ENCODE results near the gene OSBPL10. TPM values are rescaled to one million over a fixed set of nuclear protein-coding genes. Genes with fewer than 3 reads are reported as not detected.

The OSBPL10 gene
- polyA plus RNA-seq, 1 donor from 2014 or later: 2.0 TPM

DNA sequence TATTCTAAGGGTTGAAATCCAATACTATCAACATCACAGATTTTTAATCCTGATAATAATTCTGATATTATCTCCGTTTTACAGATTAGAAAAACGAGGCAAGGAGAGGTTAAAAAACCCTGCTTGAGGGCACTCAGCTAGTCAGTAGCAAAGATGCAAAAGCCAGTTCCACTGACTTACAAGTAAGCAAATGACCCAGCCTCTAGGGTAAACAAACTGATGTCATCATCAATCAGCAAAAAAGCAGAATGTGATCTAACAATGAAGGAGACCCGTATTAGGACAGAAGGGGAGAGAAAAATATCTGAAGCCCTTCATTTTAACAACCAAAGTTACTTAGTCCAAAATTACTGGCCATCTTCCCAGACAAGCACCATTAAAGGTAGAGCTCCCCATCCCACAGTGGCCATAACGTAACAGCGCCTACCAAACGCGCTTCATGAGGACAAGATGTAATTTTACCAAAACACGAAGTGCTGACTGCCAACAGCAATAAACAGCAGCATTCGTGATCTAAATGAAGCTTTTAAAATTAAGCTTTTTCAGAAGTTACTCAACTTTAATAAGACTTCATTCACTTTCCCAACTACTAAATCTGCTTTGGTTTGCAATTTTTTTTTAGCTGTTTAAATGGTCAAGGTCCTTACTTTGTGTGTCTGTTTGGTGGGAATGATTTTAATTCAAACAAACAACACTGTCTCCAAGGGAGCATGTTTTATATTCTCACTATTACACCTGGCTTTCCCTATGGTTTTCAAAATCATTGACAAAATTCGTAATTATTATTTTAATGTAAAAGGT lies 176.6 kb downstream of the OSBPL10 start:
- Histone ChIP-seq H4K20me1 (ENCODE audit: insufficient read depth) (no peaks in the 10 kb centered on the region), H3K4me3 (ENCODE audit: low read length) (no peak overlapping the region), H3F3A (ENCODE audit: insufficient read depth, low read length, poor library complexity, severe bottlenecking) (no peaks in the 10 kb centered on the region), H3K9me2 (ENCODE audit: insufficient read depth, low read length) (no peaks in the 10 kb centered on the region), H3K9me3 (ENCODE audit: low read length) (no peaks in the 10 kb centered on the region), H3K27ac (ENCODE audit: low read length) (no peak overlapping the region), H3K79me2 (replicated peaks; ENCODE audit: insufficient read depth, low read length) (no peaks in the 10 kb centered on the region), H3K36me3 (ENCODE audit: insufficient read depth, low read length) (no peaks in the 10 kb centered on the region), H3K4me2 (ENCODE audit: low read length) (no peak overlapping the region), H3K9ac (ENCODE audit: low read length) (no peak overlapping the region), H2AFZ (ENCODE audit: low read depth, low read length) (no peak overlapping the region), H3K27me3 (ENCODE audit: insufficient read depth, low read depth, low read length) (no peaks in the 10 kb centered on the region)
- TF ChIP-seq POLR2AphosphoS5 (IDR thresholded peaks at IDR 0.05): no peak
- TF ChIP-seq, protein P1, sequence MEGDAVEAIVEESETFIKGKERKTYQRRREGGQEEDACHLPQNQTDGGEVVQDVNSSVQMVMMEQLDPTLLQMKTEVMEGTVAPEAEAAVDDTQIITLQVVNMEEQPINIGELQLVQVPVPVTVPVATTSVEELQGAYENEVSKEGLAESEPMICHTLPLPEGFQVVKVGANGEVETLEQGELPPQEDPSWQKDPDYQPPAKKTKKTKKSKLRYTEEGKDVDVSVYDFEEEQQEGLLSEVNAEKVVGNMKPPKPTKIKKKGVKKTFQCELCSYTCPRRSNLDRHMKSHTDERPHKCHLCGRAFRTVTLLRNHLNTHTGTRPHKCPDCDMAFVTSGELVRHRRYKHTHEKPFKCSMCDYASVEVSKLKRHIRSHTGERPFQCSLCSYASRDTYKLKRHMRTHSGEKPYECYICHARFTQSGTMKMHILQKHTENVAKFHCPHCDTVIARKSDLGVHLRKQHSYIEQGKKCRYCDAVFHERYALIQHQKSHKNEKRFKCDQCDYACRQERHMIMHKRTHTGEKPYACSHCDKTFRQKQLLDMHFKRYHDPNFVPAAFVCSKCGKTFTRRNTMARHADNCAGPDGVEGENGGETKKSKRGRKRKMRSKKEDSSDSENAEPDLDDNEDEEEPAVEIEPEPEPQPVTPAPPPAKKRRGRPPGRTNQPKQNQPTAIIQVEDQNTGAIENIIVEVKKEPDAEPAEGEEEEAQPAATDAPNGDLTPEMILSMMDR (IDR thresholded peaks at IDR 0.05; ENCODE audit: poor library complexity, severe bottlenecking): no peak
- no peak for TF ChIP-seq EZH2 (IDR thresholded peaks at IDR 0.05; ENCODE audit: borderline replicate concordance, insufficient read depth, low read length, poor library complexity, severe bottlenecking)
- TF ChIP-seq EP300 (conservative IDR thresholded peaks at IDR 0.05; ENCODE audit: poor library complexity, severe bottlenecking): no peak
- TF ChIP-seq TAF1 (IDR thresholded peaks at IDR 0.05; ENCODE audit: low read depth): no peak
- TF ChIP-seq SMC3 (conservative IDR thresholded peaks at IDR 0.05; ENCODE audit: poor library complexity): no peak
- no peak for TF ChIP-seq MXI1 (conservative IDR thresholded peaks at IDR 0.05; ENCODE audit: poor library complexity, severe bottlenecking)
- TF ChIP-seq RAD21 (conservative IDR thresholded peaks at IDR 0.05): no peak
- TF ChIP-seq, protein P2, sequence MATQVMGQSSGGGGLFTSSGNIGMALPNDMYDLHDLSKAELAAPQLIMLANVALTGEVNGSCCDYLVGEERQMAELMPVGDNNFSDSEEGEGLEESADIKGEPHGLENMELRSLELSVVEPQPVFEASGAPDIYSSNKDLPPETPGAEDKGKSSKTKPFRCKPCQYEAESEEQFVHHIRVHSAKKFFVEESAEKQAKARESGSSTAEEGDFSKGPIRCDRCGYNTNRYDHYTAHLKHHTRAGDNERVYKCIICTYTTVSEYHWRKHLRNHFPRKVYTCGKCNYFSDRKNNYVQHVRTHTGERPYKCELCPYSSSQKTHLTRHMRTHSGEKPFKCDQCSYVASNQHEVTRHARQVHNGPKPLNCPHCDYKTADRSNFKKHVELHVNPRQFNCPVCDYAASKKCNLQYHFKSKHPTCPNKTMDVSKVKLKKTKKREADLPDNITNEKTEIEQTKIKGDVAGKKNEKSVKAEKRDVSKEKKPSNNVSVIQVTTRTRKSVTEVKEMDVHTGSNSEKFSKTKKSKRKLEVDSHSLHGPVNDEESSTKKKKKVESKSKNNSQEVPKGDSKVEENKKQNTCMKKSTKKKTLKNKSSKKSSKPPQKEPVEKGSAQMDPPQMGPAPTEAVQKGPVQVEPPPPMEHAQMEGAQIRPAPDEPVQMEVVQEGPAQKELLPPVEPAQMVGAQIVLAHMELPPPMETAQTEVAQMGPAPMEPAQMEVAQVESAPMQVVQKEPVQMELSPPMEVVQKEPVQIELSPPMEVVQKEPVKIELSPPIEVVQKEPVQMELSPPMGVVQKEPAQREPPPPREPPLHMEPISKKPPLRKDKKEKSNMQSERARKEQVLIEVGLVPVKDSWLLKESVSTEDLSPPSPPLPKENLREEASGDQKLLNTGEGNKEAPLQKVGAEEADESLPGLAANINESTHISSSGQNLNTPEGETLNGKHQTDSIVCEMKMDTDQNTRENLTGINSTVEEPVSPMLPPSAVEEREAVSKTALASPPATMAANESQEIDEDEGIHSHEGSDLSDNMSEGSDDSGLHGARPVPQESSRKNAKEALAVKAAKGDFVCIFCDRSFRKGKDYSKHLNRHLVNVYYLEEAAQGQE (IDR thresholded peaks at IDR 0.05; ENCODE audit: borderline replicate concordance): no peak

DNA sequence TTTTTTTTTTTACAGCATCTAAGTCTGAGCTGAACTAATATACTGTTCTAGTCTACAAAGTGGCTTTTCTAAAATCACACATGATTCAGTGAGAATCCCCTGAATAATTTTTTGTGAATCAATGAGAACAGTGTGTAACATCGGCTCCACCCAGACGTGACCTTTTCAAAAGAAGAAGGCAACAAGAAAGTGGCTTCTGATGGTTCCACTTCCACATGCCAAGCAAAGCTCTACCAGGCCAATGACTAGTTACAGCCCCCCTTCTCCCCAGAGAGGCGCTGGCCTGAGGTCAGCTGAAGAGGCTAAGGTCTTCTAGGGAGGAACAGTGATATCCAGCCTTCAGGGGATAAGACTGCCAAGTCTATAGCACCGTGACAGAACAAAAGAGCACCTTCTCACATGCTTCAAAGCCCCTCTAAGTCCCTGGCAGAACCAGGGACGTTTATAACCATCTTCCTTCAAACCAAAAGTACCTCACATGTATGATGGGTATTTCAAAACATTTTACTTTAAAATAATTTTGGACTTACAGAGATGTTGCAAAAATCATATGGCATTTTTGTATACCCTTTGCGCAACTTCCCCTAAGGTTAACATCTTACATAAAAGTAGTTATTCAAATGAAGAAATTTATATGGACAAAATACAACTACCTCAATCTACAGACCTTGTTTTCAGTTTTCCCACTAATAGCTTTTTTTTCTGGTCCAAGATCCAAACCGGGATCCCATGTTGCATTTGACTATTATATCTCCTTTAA lies 177.9 kb downstream of the OSBPL10 start:
- Histone ChIP-seq H3K27me3 (ENCODE audit: insufficient read depth, low read depth, low read length) (no peaks in the 10 kb centered on the region), H2AFZ (ENCODE audit: low read depth, low read length) (no peak overlapping the region), H3K4me3 (ENCODE audit: low read length) (no peak overlapping the region), H3K9me2 (ENCODE audit: insufficient read depth, low read length) (no peaks in the 10 kb centered on the region), H3K4me2 (ENCODE audit: low read length) (no peak overlapping the region), H3K27ac (ENCODE audit: low read length) (no peak overlapping the region), H3F3A (ENCODE audit: insufficient read depth, low read length, poor library complexity, severe bottlenecking) (no peaks in the 10 kb centered on the region), H3K9ac (ENCODE audit: low read length) (no peak overlapping the region), H4K20me1 (ENCODE audit: insufficient read depth) (no peaks in the 10 kb centered on the region), H3K9me3 (ENCODE audit: low read length) (no peaks in the 10 kb centered on the region), H3K79me2 (replicated peaks; ENCODE audit: insufficient read depth, low read length) (no peaks in the 10 kb centered on the region), H3K36me3 (ENCODE audit: insufficient read depth, low read length) (no peaks in the 10 kb centered on the region)
- TF ChIP-seq MXI1 (conservative IDR thresholded peaks at IDR 0.05; ENCODE audit: poor library complexity, severe bottlenecking) (no peak), EP300 (conservative IDR thresholded peaks at IDR 0.05; ENCODE audit: poor library complexity, severe bottlenecking) (no peak), TAF1 (IDR thresholded peaks at IDR 0.05; ENCODE audit: low read depth) (no peak), SMC3 (conservative IDR thresholded peaks at IDR 0.05; ENCODE audit: poor library complexity) (no peak), POLR2AphosphoS5 (IDR thresholded peaks at IDR 0.05) (no peak), EZH2 (IDR thresholded peaks at IDR 0.05; ENCODE audit: borderline replicate concordance, insufficient read depth, low read length, poor library complexity, severe bottlenecking) (no peak), RAD21 (conservative IDR thresholded peaks at IDR 0.05) (no peak)
- TF ChIP-seq, protein P1 (IDR thresholded peaks at IDR 0.05; ENCODE audit: poor library complexity, severe bottlenecking): no peak
- TF ChIP-seq, protein P2 (IDR thresholded peaks at IDR 0.05; ENCODE audit: borderline replicate concordance): no peak

All from neural cell (in vitro differentiated cells).